PC-3 (cell line): Measurements from ENCODE around the gene MED26.

Experiments
- CTCF ChIP-seq: fragments of 300-600 bp; sonication (generic); conservative IDR thresholded peaks from 2 replicates; pipeline ENCODE4 v1.5.1; 2017; ENCODE audit warnings: antibody characterized with exemption, low read depth, mild to moderate bottlenecking, low read length
- EZH2 ChIP-seq: fragments of 300-600 bp; sonication (generic); IDR thresholded peaks from one replicate; pipeline ENCODE4 v1.6.1; 2017; ENCODE audit warnings: antibody characterized with exemption, mild to moderate bottlenecking, low read length; ENCODE audit not compliant: unreplicated experiment

GRCh38 chr19:16627193-16627927 lies 644 bp downstream of the MED26 start:
- no peak for TF ChIP-seq CTCF
- no peak for TF ChIP-seq EZH2
